GM23338 (cell line): ENCODE measurements around the gene CCT6A. TPM values are rescaled to one million over a fixed set of nuclear protein-coding genes. Genes with fewer than 3 reads are reported as not detected.

ENCODE experiments used
- ATAC-seq: fragments of 200-7000 bp; cut with Tn5 transposase; 3 replicates; pipeline ENCODE4 v1.9.1; 2020
- DNase-seq: peaks from one replicate; pipeline ENCODE4 v3.0.0-alpha.2; 2015; ENCODE audit warnings: low spot score
- H2AFZ ChIP-seq: fragments of 200-600 bp; sonication (generic); 2 replicates; pipeline ENCODE4 v1.8.0; 2016; ENCODE audit warnings: antibody characterized with exemption, mild to moderate bottlenecking, moderate library complexity
- H3F3A ChIP-seq: fragments of 200-600 bp; sonication (generic); replicated peaks from 2 replicates; pipeline ENCODE4 v1.8.0; 2017; ENCODE audit warnings: antibody characterized with exemption, mixed run types, low read depth
- H3K27ac ChIP-seq: fragments of 200-600 bp; sonication (generic); 2 replicates; pipeline ENCODE4 v1.6.1; 2016; ENCODE audit warnings: low read depth
- H3K27me3 ChIP-seq: fragments of 200-600 bp; sonication (generic); 2 replicates; pipeline ENCODE4 v1.8.0; 2016; ENCODE audit warnings: mild to moderate bottlenecking, mixed run types, moderate library complexity; ENCODE audit not compliant: insufficient read depth
- H3K36me3 ChIP-seq: fragments of 200-600 bp; sonication (generic); 2 replicates; pipeline ENCODE4 v1.8.0; 2016; ENCODE audit warnings: mild to moderate bottlenecking; ENCODE audit not compliant: insufficient read depth
- H3K4me1 ChIP-seq: fragments of 200-600 bp; sonication (generic); 2 replicates; pipeline ENCODE4 v1.8.0; 2016; ENCODE audit warnings: mild to moderate bottlenecking, moderate library complexity; ENCODE audit not compliant: insufficient read depth
- H3K4me2 ChIP-seq: fragments of 200-600 bp; sonication (generic); 2 replicates; pipeline ENCODE4 v1.7.1; 2017; ENCODE audit warnings: mixed run types
- H3K4me3 ChIP-seq: fragments of 200-600 bp; sonication (generic); 2 replicates; pipeline ENCODE4 v1.6.1; 2016; ENCODE audit warnings: mixed run types
- H3K79me2 ChIP-seq: fragments of 200-600 bp; sonication (generic); replicated peaks from 2 replicates; pipeline ENCODE4 v1.8.0; 2017; ENCODE audit warnings: mild to moderate bottlenecking; ENCODE audit not compliant: insufficient read depth
- H3K9me2 ChIP-seq: fragments of 200-600 bp; sonication (generic); 2 replicates; pipeline ENCODE4 v1.8.0; 2017; ENCODE audit not compliant: insufficient read depth
- H4K20me1 ChIP-seq: fragments of 200-600 bp; sonication (generic); replicated peaks from 2 replicates; pipeline ENCODE4 v1.8.0; 2017; ENCODE audit warnings: mild to moderate bottlenecking; ENCODE audit not compliant: insufficient read depth
- H3K27ac Mint-ChIP-seq: 2 replicates; pipeline ENCODE4 v1.8.0; 2020; ENCODE audit warnings: inconsistent platforms, mild to moderate bottlenecking, moderate library complexity, mixed read lengths
- H3K27me3 Mint-ChIP-seq: 3 replicates; pipeline ENCODE4 v1.8.0; 2022; ENCODE audit warnings: low read depth, mild to moderate bottlenecking, moderate library complexity, mixed read lengths, inconsistent platforms; ENCODE audit not compliant: insufficient read depth, poor library complexity
- H3K36me3 Mint-ChIP-seq: 3 replicates; pipeline ENCODE4 v1.8.0; 2021; ENCODE audit warnings: low read depth, mild to moderate bottlenecking, inconsistent platforms, moderate library complexity, mixed read lengths
- H3K4me1 Mint-ChIP-seq: 3 replicates; pipeline ENCODE4 v1.8.0; 2020; ENCODE audit warnings: mild to moderate bottlenecking, inconsistent platforms, mixed read lengths
- H3K4me3 Mint-ChIP-seq: 3 replicates; pipeline ENCODE4 v1.8.0; 2021; ENCODE audit warnings: moderate library complexity, mild to moderate bottlenecking, inconsistent platforms, mixed read lengths
- H3K9me3 Mint-ChIP-seq: 3 replicates; pipeline ENCODE4 v1.8.0; 2020; ENCODE audit warnings: moderate library complexity, mild to moderate bottlenecking, inconsistent platforms, mixed read lengths
- CREB1 ChIP-seq: fragments of 250-450 bp; sonication (Bioruptor Pico); IDR thresholded peaks from 2 replicates; pipeline ENCODE4 v1.5.0; 2020; ENCODE audit warnings: low read depth, mild to moderate bottlenecking, moderate library complexity
- EZH2 ChIP-seq: fragments of 200-600 bp; sonication (generic); IDR thresholded peaks from one replicate; pipeline ENCODE4 v1.8.0; 2017; ENCODE audit warnings: antibody characterized with exemption, mild to moderate bottlenecking, low read depth; ENCODE audit not compliant: unreplicated experiment
- EZH2phosphoT487 ChIP-seq: fragments of 200-600 bp; sonication (generic); IDR thresholded peaks from one replicate; pipeline ENCODE4 v1.8.1; 2018; ENCODE audit warnings: antibody characterized with exemption; ENCODE audit not compliant: unreplicated experiment
- JUNB ChIP-seq: IDR thresholded peaks from one replicate; pipeline ENCODE4 v1.6.1; 2016; ENCODE audit warnings: antibody characterized with exemption; ENCODE audit not compliant: unreplicated experiment
- NANOG ChIP-seq: IDR thresholded peaks from 2 replicates; pipeline ENCODE4 v1.6.1; 2016; ENCODE audit warnings: antibody characterized with exemption, borderline replicate concordance
- POLR2AphosphoS5 ChIP-seq: IDR thresholded peaks from 2 replicates; pipeline ENCODE4 v1.6.1; 2016; ENCODE audit warnings: antibody characterized with exemption, low read depth
- STAT1 ChIP-seq: IDR thresholded peaks from one replicate; pipeline ENCODE4 v1.6.1; 2016; ENCODE audit warnings: antibody characterized with exemption; ENCODE audit not compliant: unreplicated experiment
- ZNF114 ChIP-seq: fragments of 250-450 bp; sonication (Bioruptor Pico); IDR thresholded peaks from 2 replicates; pipeline ENCODE4 v1.5.0; 2020; ENCODE audit warnings: mild to moderate bottlenecking, moderate library complexity
- polyA plus RNA-seq: library from polyadenylated mRNA; unstranded; fragments of >200 nt; fragmentation: Nextera tagmentation; extraction: Ambion mirVana; gene quantifications from 2 replicates; pipeline ENCODE4 v1.2.1, GENCODE V29; 2016
- total RNA-seq: library from RNA; depleted of rRNA; stranded (reverse); fragments of >200 nt; shearing (Covaris generic); gene quantifications from 2 replicates; pipeline ENCODE4 v1.2.3, GENCODE V29; 2014
- TF ChIP-seq, protein P1 (sequence below): IDR thresholded peaks from 2 replicates; pipeline ENCODE4 v1.6.1; 2016; ENCODE audit warnings: antibody characterized with exemption
- TF ChIP-seq, protein P2 (sequence below), 2 experiments: fragments of 200-600 bp in 1 of 2; sonication (generic) in 1 of 2; conservative IDR thresholded peaks; 2 replicates each; pipeline versions ENCODE4 v1.5.1 to v1.6.1; 2016 to 2017; ENCODE audit warnings: antibody characterized with exemption in 2 of 2, low read depth in 2 of 2, mild to moderate bottlenecking in 2 of 2, moderate library complexity in 1 of 2
- TF ChIP-seq, protein P3 (sequence below): fragments of 250-450 bp; sonication (Bioruptor Pico); IDR thresholded peaks from 2 replicates; pipeline ENCODE4 v1.5.0; 2020; ENCODE audit warnings: mild to moderate bottlenecking, moderate library complexity

CCT6A gene
- total and polyA plus RNA-seq, 2 experiments from 2014 or later: 266 to 505 TPM

DNA sequence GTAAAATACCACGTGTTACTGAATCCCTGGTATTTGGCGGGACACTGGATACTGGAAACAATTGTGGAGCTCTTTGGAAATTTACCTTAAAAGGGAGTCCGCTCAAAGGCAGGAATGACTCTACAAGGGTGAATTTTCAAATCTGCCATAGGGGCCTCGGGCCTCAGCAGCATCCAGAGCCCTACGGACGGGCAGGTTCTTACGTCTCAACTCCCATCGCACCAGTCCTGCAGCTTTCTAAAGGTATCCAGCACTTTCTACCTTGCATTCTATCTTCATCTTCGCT lies 569 bp upstream of the CCT6A start (continued):
- TF ChIP-seq POLR2AphosphoS5 (no peak), EZH2phosphoT487 (no peak), CREB1 (no peak), STAT1 (no peak), JUNB (no peak), ZNF114 (CRISPR knock-in tag) (no peak)
- TF ChIP-seq, protein P1, sequence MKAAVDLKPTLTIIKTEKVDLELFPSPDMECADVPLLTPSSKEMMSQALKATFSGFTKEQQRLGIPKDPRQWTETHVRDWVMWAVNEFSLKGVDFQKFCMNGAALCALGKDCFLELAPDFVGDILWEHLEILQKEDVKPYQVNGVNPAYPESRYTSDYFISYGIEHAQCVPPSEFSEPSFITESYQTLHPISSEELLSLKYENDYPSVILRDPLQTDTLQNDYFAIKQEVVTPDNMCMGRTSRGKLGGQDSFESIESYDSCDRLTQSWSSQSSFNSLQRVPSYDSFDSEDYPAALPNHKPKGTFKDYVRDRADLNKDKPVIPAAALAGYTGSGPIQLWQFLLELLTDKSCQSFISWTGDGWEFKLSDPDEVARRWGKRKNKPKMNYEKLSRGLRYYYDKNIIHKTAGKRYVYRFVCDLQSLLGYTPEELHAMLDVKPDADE: no peak
- TF ChIP-seq, protein P2, sequence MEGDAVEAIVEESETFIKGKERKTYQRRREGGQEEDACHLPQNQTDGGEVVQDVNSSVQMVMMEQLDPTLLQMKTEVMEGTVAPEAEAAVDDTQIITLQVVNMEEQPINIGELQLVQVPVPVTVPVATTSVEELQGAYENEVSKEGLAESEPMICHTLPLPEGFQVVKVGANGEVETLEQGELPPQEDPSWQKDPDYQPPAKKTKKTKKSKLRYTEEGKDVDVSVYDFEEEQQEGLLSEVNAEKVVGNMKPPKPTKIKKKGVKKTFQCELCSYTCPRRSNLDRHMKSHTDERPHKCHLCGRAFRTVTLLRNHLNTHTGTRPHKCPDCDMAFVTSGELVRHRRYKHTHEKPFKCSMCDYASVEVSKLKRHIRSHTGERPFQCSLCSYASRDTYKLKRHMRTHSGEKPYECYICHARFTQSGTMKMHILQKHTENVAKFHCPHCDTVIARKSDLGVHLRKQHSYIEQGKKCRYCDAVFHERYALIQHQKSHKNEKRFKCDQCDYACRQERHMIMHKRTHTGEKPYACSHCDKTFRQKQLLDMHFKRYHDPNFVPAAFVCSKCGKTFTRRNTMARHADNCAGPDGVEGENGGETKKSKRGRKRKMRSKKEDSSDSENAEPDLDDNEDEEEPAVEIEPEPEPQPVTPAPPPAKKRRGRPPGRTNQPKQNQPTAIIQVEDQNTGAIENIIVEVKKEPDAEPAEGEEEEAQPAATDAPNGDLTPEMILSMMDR (conservative IDR thresholded peaks at IDR 0.05; ENCODE audit: low read depth in 2 of 2): no peak

DNA sequence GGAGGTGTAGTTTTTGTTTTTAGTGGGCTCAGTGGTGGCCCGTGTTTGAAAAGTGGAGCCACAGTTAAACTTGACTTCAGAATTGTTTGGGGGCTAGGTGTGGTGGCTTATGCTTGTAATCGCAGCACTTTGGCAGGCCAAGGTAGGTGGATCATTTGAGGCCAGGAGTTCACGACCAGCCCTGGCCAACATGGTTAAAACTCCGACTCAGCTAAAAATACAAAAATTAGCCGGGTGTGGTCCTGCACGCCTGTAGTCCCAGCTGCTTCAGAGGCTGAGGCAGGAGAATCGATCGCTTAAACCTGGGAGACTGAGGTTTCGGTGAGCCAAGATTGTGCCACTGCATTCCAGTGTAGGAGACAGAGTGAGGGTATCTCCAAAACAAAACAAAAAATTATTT lies 1.8 kb downstream of the CCT6A start:
- H3K9me3 Mint-ChIP-seq: peaks cover 2% of the 10 kb centered on the region; the same call in 1 of the 3 replicates
- ATAC-seq (no peak), DNase-seq (no peak)
- Histone ChIP-seq H3K4me3 (peak overlapping the region; percentile 100), H3F3A (peaks cover 28% of the 10 kb centered on the region; the same call in 1 of the 2 replicates), H4K20me1 (peaks cover 9% of the 10 kb centered on the region; the same call in 1 of the 2 replicates), H3K36me3 (peaks cover 54% of the 10 kb centered on the region), H2AFZ (no peak overlapping the region), H3K4me2 (peak overlapping the region; percentile 100), H3K79me2 (peaks cover 75% of the 10 kb centered on the region), H3K27me3 (no peaks in the 10 kb centered on the region), H3K9me2 (no peaks in the 10 kb centered on the region), H3K4me1 (peaks cover 17% of the 10 kb centered on the region), H3K27ac (peak overlapping the region; percentile 97)
- H3K27ac Mint-ChIP-seq: peak overlapping the region; percentile 88
- H3K4me3 Mint-ChIP-seq: peak overlapping the region; percentile 96
- peaks cover 66% of the 10 kb centered on the region for H3K36me3 Mint-ChIP-seq
- H3K4me1 Mint-ChIP-seq: peaks cover 10% of the 10 kb centered on the region; the same call in 2 of the 3 replicates
- no peaks in the 10 kb centered on the region for H3K27me3 Mint-ChIP-seq
- TF ChIP-seq NANOG (no peak), ZNF114 (CRISPR knock-in tag) (no peak), CREB1 (no peak), STAT1 (no peak), EZH2 (no peak), EZH2phosphoT487 (no peak), JUNB (no peak), POLR2AphosphoS5 (no peak)
- TF ChIP-seq, protein P1: no peak
- TF ChIP-seq, protein P3, sequence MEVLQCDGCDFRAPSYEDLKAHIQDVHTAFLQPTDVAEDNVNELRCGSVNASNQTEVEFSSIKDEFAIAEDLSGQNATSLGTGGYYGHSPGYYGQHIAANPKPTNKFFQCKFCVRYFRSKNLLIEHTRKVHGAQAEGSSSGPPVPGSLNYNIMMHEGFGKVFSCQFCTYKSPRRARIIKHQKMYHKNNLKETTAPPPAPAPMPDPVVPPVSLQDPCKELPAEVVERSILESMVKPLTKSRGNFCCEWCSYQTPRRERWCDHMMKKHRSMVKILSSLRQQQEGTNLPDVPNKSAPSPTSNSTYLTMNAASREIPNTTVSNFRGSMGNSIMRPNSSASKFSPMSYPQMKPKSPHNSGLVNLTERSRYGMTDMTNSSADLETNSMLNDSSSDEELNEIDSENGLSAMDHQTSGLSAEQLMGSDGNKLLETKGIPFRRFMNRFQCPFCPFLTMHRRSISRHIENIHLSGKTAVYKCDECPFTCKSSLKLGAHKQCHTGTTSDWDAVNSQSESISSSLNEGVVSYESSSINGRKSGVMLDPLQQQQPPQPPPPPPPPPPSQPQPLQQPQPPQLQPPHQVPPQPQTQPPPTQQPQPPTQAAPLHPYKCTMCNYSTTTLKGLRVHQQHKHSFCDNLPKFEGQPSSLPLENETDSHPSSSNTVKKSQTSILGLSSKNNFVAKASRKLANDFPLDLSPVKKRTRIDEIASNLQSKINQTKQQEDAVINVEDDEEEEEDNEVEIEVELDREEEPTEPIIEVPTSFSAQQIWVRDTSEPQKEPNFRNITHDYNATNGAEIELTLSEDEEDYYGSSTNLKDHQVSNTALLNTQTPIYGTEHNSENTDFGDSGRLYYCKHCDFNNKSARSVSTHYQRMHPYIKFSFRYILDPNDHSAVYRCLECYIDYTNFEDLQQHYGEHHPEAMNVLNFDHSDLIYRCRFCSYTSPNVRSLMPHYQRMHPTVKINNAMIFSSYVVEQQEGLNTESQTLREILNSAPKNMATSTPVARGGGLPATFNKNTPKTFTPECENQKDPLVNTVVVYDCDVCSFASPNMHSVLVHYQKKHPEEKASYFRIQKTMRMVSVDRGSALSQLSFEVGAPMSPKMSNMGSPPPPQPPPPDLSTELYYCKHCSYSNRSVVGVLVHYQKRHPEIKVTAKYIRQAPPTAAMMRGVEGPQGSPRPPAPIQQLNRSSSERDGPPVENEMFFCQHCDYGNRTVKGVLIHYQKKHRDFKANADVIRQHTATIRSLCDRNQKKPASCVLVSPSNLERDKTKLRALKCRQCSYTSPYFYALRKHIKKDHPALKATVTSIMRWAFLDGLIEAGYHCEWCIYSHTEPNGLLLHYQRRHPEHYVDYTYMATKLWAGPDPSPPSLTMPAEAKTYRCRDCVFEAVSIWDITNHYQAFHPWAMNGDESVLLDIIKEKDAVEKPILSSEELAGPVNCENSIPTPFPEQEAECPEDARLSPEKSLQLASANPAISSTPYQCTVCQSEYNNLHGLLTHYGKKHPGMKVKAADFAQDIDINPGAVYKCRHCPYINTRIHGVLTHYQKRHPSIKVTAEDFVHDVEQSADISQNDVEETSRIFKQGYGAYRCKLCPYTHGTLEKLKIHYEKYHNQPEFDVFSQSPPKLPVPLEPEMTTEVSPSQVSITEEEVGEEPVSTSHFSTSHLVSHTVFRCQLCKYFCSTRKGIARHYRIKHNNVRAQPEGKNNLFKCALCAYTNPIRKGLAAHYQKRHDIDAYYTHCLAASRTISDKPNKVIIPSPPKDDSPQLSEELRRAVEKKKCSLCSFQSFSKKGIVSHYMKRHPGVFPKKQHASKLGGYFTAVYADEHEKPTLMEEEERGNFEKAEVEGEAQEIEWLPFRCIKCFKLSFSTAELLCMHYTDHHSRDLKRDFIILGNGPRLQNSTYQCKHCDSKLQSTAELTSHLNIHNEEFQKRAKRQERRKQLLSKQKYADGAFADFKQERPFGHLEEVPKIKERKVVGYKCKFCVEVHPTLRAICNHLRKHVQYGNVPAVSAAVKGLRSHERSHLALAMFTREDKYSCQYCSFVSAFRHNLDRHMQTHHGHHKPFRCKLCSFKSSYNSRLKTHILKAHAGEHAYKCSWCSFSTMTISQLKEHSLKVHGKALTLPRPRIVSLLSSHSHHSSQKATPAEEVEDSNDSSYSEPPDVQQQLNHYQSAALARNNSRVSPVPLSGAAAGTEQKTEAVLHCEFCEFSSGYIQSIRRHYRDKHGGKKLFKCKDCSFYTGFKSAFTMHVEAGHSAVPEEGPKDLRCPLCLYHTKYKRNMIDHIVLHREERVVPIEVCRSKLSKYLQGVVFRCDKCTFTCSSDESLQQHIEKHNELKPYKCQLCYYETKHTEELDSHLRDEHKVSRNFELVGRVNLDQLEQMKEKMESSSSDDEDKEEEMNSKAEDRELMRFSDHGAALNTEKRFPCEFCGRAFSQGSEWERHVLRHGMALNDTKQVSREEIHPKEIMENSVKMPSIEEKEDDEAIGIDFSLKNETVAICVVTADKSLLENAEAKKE: no peak
- TF ChIP-seq, protein P2 (conservative IDR thresholded peaks at IDR 0.05; ENCODE audit: low read depth in 2 of 2): no peak
